ENCODE results near the gene IL6R.

IL6R gene

DNA sequence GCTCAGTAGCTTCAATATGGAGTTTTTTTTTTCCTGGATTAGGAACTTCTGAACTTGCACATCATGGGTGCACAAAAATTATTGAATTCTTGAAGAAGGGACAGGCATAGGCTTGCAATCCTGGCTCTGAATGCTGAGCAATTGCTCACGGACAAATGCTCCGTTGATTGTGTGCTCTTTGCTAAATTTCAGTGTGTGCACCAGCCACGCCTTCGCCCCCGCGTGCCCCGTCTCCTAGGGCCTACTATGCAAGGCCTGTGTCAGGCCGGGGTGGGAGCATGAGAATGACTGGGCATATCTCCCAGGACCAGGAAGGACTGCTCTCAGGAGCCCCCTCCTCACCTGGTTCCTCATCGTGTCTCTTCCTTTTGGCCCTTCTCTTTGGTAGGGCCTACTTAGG is 17.4 kb downstream of the IL6R start:
- no peak for DNase-seq (ENCODE audit: extremely low read depth, low read depth)
- TF ChIP-seq, protein P1, sequence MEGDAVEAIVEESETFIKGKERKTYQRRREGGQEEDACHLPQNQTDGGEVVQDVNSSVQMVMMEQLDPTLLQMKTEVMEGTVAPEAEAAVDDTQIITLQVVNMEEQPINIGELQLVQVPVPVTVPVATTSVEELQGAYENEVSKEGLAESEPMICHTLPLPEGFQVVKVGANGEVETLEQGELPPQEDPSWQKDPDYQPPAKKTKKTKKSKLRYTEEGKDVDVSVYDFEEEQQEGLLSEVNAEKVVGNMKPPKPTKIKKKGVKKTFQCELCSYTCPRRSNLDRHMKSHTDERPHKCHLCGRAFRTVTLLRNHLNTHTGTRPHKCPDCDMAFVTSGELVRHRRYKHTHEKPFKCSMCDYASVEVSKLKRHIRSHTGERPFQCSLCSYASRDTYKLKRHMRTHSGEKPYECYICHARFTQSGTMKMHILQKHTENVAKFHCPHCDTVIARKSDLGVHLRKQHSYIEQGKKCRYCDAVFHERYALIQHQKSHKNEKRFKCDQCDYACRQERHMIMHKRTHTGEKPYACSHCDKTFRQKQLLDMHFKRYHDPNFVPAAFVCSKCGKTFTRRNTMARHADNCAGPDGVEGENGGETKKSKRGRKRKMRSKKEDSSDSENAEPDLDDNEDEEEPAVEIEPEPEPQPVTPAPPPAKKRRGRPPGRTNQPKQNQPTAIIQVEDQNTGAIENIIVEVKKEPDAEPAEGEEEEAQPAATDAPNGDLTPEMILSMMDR (IDR thresholded peaks at IDR 0.05; ENCODE audit: low read depth, low read length) = no peak

DNA sequence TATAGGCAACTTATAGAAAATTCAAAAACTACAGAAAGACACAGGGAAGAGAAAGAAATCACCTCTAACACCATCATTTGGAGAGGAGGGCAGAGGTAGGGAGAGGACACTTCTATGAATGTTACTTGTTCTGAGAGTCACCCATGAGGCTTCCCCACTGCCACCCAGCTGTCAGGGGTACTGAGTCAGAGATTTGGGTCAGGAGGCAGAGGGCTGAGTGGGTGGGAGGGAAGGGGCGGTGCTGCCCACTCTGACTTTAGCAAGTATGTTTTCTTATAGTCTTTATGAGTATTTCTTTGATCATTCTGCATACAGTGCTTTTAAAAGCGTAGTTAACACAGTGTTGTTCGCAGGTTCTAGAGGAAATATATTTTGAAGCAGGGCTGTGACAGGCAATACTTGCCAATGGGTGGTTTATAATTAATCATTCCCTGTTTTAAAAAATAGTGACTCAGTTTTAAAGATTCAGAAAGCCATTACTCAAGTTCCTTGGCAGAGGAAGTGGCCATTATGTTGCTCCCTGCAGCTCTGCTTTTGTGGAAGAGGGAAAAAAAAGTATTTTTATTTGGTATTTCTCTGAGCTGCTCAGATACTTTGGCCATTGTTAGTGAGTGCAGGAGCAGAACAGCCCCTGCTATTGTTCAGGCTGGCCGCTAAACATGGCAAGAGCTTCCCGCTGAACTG is 18.3 kb downstream of the IL6R start:
- no peak for DNase-seq (ENCODE audit: extremely low read depth, low read depth)
- TF ChIP-seq, protein P1 (IDR thresholded peaks at IDR 0.05; ENCODE audit: low read depth, low read length) = no peak

DNA sequence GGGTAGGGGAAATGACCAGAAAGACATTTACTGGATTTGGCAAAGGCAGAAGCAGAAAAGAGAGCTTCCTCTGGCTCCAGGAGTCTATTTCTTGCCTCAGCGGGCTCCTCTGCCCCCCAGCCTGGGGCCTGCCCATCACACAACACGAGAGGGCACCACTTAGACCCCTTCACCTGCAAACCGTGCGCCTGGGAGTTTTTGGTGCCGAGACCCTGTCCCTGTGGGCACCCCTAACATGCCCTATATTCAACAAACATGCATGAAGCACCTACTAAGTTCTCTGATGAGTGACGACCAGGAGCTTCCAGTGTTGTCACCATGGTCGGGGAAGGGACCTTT is 18.8 kb downstream of the IL6R start:
- TF ChIP-seq, protein P1 (IDR thresholded peaks at IDR 0.05; ENCODE audit: low read depth, low read length) = no peak; the same call in 1 of the 2 replicates
- no peak for DNase-seq (ENCODE audit: extremely low read depth, low read depth)

DNA sequence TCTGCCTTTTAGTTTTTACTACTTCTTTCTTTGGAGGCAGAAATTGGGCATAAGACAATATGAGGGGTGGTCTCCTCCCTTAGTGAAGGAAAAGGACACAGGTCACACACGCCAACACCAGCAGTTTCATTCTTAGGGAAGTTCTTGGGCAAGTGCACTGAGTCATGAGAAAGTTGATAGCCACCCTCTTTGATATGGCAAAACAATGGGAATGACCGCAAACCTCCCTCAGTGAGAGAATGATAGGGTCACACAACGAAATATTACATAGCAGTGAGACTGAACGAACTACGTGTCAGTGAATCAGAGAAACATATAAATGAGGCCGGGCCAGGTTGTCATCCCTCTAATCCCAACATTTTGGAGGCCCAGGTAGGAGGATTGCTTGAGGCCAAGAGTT is 20.0 kb downstream of the IL6R start:
- TF ChIP-seq, protein P1 (IDR thresholded peaks at IDR 0.05; ENCODE audit: low read depth, low read length) = no peak
- DNase-seq (ENCODE audit: extremely low read depth, low read depth) = no peak

DNA sequence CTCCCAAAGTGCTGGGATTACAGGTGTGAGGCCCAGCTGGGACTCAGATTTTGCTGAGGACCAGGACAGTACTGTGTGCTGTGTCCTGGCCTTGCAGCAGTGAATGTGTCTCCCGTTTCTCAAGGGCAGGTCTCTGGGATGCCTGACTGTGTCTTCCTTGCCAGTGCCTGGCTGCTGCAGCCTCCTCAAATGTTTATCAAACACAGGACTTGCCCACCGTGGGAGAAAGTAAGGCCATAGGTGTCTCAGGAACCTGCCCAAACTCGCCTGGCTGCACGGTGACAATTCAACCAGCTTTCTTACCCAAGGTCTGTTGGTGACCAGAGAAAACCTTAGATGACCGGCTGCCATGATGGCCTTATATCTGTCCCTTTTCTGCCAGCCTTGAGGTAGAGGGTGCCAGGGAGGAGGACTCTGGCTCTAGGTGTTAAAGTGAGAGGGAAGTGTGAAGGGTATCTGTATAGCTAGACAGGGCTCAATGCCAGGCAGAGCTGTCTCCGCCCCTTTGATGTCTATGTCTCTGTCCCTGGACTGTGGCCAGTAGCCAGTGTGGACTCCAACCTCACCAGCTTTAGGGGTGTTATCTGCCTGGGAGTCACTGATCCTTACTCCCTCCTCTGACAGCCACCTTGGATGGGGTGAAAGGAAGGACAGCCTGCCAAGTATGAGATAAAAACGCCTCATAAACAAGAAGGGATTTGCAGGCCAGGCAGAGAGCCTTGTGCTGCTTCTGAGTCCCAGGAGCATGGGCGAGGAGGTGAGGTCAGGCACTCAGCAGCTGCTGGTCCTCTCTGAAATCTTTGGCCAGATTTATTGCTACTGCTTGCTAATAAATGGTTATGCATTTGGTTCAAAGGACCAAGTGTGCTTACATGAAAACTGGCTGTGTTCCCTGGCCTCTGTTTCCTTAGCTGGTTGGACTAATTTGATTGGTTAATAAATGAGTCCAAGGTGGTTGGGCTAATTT is 22.3 kb downstream of the IL6R start:
- TF ChIP-seq, protein P1 (IDR thresholded peaks at IDR 0.05; ENCODE audit: low read depth, low read length) = no peak
- no peak for DNase-seq (ENCODE audit: extremely low read depth, low read depth)

DNA sequence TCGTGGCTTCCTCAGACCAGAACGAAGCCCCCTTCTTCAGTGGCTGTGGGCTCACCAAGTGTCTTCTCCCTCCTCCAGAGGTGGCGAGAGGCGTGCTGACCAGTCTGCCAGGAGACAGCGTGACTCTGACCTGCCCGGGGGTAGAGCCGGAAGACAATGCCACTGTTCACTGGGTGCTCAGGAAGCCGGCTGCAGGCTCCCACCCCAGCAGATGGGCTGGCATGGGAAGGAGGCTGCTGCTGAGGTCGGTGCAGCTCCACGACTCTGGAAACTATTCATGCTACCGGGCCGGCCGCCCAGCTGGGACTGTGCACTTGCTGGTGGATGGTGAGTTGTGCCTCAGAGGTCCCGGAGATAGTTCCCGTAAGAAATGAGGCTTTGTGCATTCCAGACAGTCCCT is 24.0 kb downstream of the IL6R start:
- TF ChIP-seq, protein P1 (IDR thresholded peaks at IDR 0.05; ENCODE audit: low read depth, low read length) = no peak
- DNase-seq (ENCODE audit: extremely low read depth, low read depth) = no peak

Data from AG09319 (cell line).